Measurements from ENCODE around the gene AMER1.

The AMER1 gene

GRCh38 chrX:64182208-64182607 lies 23.3 kb downstream of the AMER1 start:
- TF ChIP-seq CTCF (IDR thresholded peaks at IDR 0.05), result no peak

- no peak for TF ChIP-seq CTCF (IDR thresholded peaks at IDR 0.05)
These were observed 28.6 kb downstream of the AMER1 start for GRCh38 chrX:64176876-64177275.

- no peak for TF ChIP-seq CTCF (IDR thresholded peaks at IDR 0.05)
These were observed 35.5 kb downstream of the AMER1 start for GRCh38 chrX:64169988-64170387.

- TF ChIP-seq CTCF (IDR thresholded peaks at IDR 0.05), result no peak
These were observed 52.7 kb downstream of the AMER1 start for GRCh38 chrX:64152857-64153256.

- TF ChIP-seq CTCF (IDR thresholded peaks at IDR 0.05), result no peak
These were observed 53.6 kb downstream of the AMER1 start for GRCh38 chrX:64151911-64152310.

- no peak for TF ChIP-seq CTCF (IDR thresholded peaks at IDR 0.05)
These were observed 54.7 kb downstream of the AMER1 start for GRCh38 chrX:64150775-64151174.

Data from LNCAP (cell line).